OCI-LY1 (cell line): ENCODE results near the gene ZXDC.

ENCODE experiments used
- EZH2 ChIP-seq: fragments of 200-600 bp; sonication (generic), shearing (Covaris generic); IDR thresholded peaks from 2 replicates; pipeline ENCODE4 v1.8.0; 2017; ENCODE audit warnings: borderline replicate concordance, mixed run types, mild to moderate bottlenecking, antibody characterized with exemption, low read length, moderate library complexity, mixed read lengths
- TF ChIP-seq, protein P1 (sequence below): fragments of 200-600 bp; sonication (generic), shearing (Covaris generic); IDR thresholded peaks from 2 replicates; pipeline ENCODE4 v1.5.1; 2017; ENCODE audit warnings: mild to moderate bottlenecking, antibody characterized with exemption, low read length, moderate library complexity, mixed read lengths

DNA sequence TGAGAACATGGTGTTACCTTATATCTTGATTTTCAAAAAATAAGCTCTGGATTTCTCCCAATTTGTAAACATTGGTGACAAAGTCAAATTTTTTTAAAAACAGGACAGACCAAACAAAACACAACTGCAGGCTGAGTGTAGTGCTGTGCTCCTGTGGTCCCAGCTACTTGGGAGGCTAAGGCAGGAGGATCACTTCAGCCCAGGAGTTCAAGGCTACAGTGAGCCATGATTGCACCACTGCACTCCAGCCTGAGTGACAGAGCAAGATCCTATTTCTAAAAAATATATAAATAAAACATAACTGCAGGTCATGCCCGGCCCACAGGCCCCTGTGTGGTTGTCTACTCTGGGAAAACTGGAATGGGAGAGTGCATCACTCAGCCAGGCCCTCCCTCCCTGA, 4.0 kb upstream of the ZXDC start:
- TF ChIP-seq, protein P1, sequence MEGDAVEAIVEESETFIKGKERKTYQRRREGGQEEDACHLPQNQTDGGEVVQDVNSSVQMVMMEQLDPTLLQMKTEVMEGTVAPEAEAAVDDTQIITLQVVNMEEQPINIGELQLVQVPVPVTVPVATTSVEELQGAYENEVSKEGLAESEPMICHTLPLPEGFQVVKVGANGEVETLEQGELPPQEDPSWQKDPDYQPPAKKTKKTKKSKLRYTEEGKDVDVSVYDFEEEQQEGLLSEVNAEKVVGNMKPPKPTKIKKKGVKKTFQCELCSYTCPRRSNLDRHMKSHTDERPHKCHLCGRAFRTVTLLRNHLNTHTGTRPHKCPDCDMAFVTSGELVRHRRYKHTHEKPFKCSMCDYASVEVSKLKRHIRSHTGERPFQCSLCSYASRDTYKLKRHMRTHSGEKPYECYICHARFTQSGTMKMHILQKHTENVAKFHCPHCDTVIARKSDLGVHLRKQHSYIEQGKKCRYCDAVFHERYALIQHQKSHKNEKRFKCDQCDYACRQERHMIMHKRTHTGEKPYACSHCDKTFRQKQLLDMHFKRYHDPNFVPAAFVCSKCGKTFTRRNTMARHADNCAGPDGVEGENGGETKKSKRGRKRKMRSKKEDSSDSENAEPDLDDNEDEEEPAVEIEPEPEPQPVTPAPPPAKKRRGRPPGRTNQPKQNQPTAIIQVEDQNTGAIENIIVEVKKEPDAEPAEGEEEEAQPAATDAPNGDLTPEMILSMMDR: no peak
- no peak for TF ChIP-seq EZH2
